Left kidney (tissue), 2 donors: ENCODE data around the gene NT5DC4. TPM values are rescaled to one million over a fixed set of nuclear protein-coding genes. Genes with fewer than 3 reads are reported as not detected.

ENCODE experiments used
- DNase-seq: peaks from one replicate; pipeline ENCODE4 v3.0.0-alpha.2; 2013
- polyA plus RNA-seq: library from polyadenylated mRNA; unstranded; fragments of 120-200 nt; gene quantifications from one replicate; pipeline ENCODE4 v1.2.1, GENCODE V29; 2013; ENCODE audit not compliant: insufficient read length

NT5DC4 gene
- polyA plus RNA-seq, 1 donor, result 0.83 TPM

GRCh38 chr2:112787294-112787693, 66.5 kb downstream of the NT5DC4 start:
- DNase-seq, result no peak

- no peak for DNase-seq
Observed at GRCh38 chr2:112787729-112788393, 67.0 kb downstream of the NT5DC4 start.

GRCh38 chr2:112788653-112789052, 67.8 kb downstream of the NT5DC4 start:
- DNase-seq, result no peak

Other genes with a start within 250 kb of the NT5DC4 start
- gene TTL, start 238.9 kb upstream of the NT5DC4 start, polyA plus RNA-seq, result 50.5 TPM
- 37.3 TPM for gene POLR1B, start 178.6 kb upstream of the NT5DC4 start, polyA plus RNA-seq
- 20.3 TPM for gene CHCHD5, start 136.4 kb upstream of the NT5DC4 start, polyA plus RNA-seq
- 64.8 TPM for gene SLC20A1, start 75.1 kb upstream of the NT5DC4 start, polyA plus RNA-seq
- gene CKAP2L, start 43.6 kb downstream of the NT5DC4 start, polyA plus RNA-seq, result 20.9 TPM
- gene IL1A, start 63.5 kb downstream of the NT5DC4 start, polyA plus RNA-seq, result 0.17 TPM
- gene IL1B, start 115.8 kb downstream of the NT5DC4 start, polyA plus RNA-seq, result 0.65 TPM
- 0.40 TPM for gene IL37, start 190.1 kb downstream of the NT5DC4 start, polyA plus RNA-seq